CD14-positive monocyte (primary cell): ENCODE measurements around the gene SLC41A1. TPM values are rescaled to one million over a fixed set of nuclear protein-coding genes. Genes with fewer than 3 reads are reported as not detected.
A peak's percentile ranks its signal among the peaks of the same experiment; 100 is the strongest.

ENCODE experiments used
- DNase-seq, 3 donors: peaks; one replicate each; pipeline ENCODE4 v3.0.0-alpha.2; 2011 to 2022
- H2AFZ ChIP-seq: 2 replicates; pipeline ENCODE4 v1.6.0; 2012; ENCODE audit warnings: mild to moderate bottlenecking, low read depth, low read length, inconsistent platforms; ENCODE audit not compliant: insufficient read depth, poor library complexity, severe bottlenecking
- H3K27ac ChIP-seq, 2 donors: 1 replicate in 1 of 2; 2 replicates in 1 of 2; pipeline ENCODE4 v1.5.1; 2012 to 2013; ENCODE audit warnings: low read length in 2 of 2, control low read depth in 1 of 2, inconsistent platforms in 1 of 2, low read depth in 1 of 2, mild to moderate bottlenecking in 1 of 2
- H3K27me3 ChIP-seq, 2 donors: one replicate each; pipeline versions ENCODE4 v1.6.0 to v1.6.1; 2011 to 2013; ENCODE audit warnings: low read length in 2 of 2; ENCODE audit not compliant: control insufficient read depth in 2 of 2, insufficient read depth in 2 of 2
- H3K36me3 ChIP-seq, 2 donors: replicated peaks in 1 of 2; 1 replicate in 1 of 2; 2 replicates in 1 of 2; pipeline versions ENCODE4 v1.5.1 to v1.6.1; 2012 to 2013; ENCODE audit warnings: low read length in 2 of 2, control low read depth in 1 of 2, inconsistent platforms in 1 of 2, mild to moderate bottlenecking in 1 of 2; ENCODE audit not compliant: insufficient read depth in 2 of 2, control insufficient read depth in 1 of 2
- H3K4me1 ChIP-seq, 2 donors: 1 replicate in 1 of 2; 2 replicates in 1 of 2; pipeline versions ENCODE4 v1.5.1 to v1.6.1; 2012 to 2013; ENCODE audit warnings: low read length in 2 of 2, control low read depth in 1 of 2, inconsistent platforms in 1 of 2, mild to moderate bottlenecking in 1 of 2, moderate library complexity in 1 of 2; ENCODE audit not compliant: insufficient read depth in 2 of 2, control insufficient read depth in 1 of 2
- H3K4me2 ChIP-seq: replicated peaks from 2 replicates; pipeline ENCODE3; 2012; ENCODE audit warnings: low read length, moderate library complexity, mild to moderate bottlenecking; ENCODE audit not compliant: poor library complexity, severe bottlenecking; ENCODE audit errors: extremely low read depth
- H3K4me3 ChIP-seq, 3 experiments: fragments of 200-600 bp in 1 of 3; sonication (generic) in 1 of 3; replicated peaks in 1 of 3; 1 replicate in 2 of 3; 2 replicates in 1 of 3; pipeline ENCODE4 v1.5.1; 2011 to 2013; ENCODE audit warnings: low read length in 3 of 3, mild to moderate bottlenecking in 3 of 3, control low read depth in 2 of 3, low read depth in 2 of 3, inconsistent platforms in 1 of 3, moderate library complexity in 1 of 3
- H3K79me2 ChIP-seq: 2 replicates; pipeline ENCODE4 v1.6.0; 2012; ENCODE audit warnings: mild to moderate bottlenecking, control low read depth, inconsistent platforms, low read length, moderate library complexity; ENCODE audit not compliant: insufficient read depth
- H3K9ac ChIP-seq: 2 replicates; pipeline ENCODE4 v1.6.0; 2017; ENCODE audit warnings: low read length, mild to moderate bottlenecking; ENCODE audit not compliant: insufficient read depth, poor library complexity, severe bottlenecking
- H3K9me3 ChIP-seq, 2 donors: replicated peaks in 1 of 2; 1 replicate in 1 of 2; 2 replicates in 1 of 2; pipeline versions ENCODE4 v1.5.1 to v1.6.1; 2012 to 2013; ENCODE audit warnings: low read length in 2 of 2, control low read depth in 1 of 2; ENCODE audit not compliant: control insufficient read depth in 1 of 2, insufficient read depth in 1 of 2
- H4K20me1 ChIP-seq: 2 replicates; pipeline ENCODE4 v1.6.0; 2012; ENCODE audit warnings: mild to moderate bottlenecking, low read length, control low read depth, moderate library complexity; ENCODE audit not compliant: insufficient read depth
- H3K27ac Mint-ChIP-seq, 7 donors: one replicate each; pipeline ENCODE4 v1.8.0; 2020; ENCODE audit warnings: mild to moderate bottlenecking in 7 of 7, mixed read lengths in 7 of 7, moderate library complexity in 6 of 7, inconsistent platforms in 2 of 7
- H3K27me3 Mint-ChIP-seq, 3 donors: one replicate each; pipeline ENCODE4 v1.8.0; 2021 to 2022; ENCODE audit warnings: low read depth in 3 of 3, mild to moderate bottlenecking in 3 of 3, mixed read lengths in 3 of 3, moderate library complexity in 3 of 3, inconsistent platforms in 1 of 3
- H3K36me3 Mint-ChIP-seq, 2 donors: one replicate each; pipeline ENCODE4 v1.8.0; 2020; ENCODE audit warnings: mixed read lengths in 2 of 2, inconsistent platforms in 1 of 2, mild to moderate bottlenecking in 1 of 2
- H3K4me1 Mint-ChIP-seq: one replicate; pipeline ENCODE4 v1.8.0; 2020; ENCODE audit warnings: mild to moderate bottlenecking, mixed read lengths
- H3K4me3 Mint-ChIP-seq, 2 donors: one replicate each; pipeline ENCODE4 v1.8.0; 2020; ENCODE audit warnings: mild to moderate bottlenecking in 2 of 2, mixed read lengths in 2 of 2, moderate library complexity in 1 of 2
- H3K9me3 Mint-ChIP-seq, 7 donors: one replicate each; pipeline ENCODE4 v1.8.0; 2020 to 2022; ENCODE audit warnings: mixed read lengths in 7 of 7, mild to moderate bottlenecking in 6 of 7, moderate library complexity in 6 of 7, inconsistent platforms in 2 of 7
- WGBS: methylation state at CpG from one replicate; pipeline ENCODE4 v1.1.5; 2013; ENCODE audit warnings: missing lambda C conversion rate; ENCODE audit not compliant: insufficient coverage; 5-methylcytosine and 5-hydroxymethylcytosine counted together
- intact Hi-C, 2 donors: fragments of 100-400 bp; cut with micrococcal nuclease; formaldehyde crosslinking; loops; one replicate each; pipeline versions ENCODE4 v1.15.0 to v1.15.1; 2023
- polyA plus RNA-seq, 3 donors: library from polyadenylated mRNA; depleted of rRNA in 1 of 3; unstranded in 2 of 3; stranded (reverse) in 1 of 3; fragments of 300-500 nt in 2 of 3; fragments of >200 nt in 1 of 3; fragmentation: Illumina TruSeq in 2 of 3; gene quantifications; 1 replicate in 2 of 3; 2 replicates in 1 of 3; pipeline ENCODE4 v1.2.3, GENCODE V29; 2012 to 2021
- TF ChIP-seq, protein P1 (sequence below): fragments of 200-600 bp; IDR thresholded peaks from one replicate; pipeline ENCODE4 v1.8.0; 2022; ENCODE audit warnings: antibody characterized with exemption, mild to moderate bottlenecking

The SLC41A1 gene
- polyA plus RNA-seq, 3 donors, result 0.54 to 2.3 (median 1.1) TPM

DNA sequence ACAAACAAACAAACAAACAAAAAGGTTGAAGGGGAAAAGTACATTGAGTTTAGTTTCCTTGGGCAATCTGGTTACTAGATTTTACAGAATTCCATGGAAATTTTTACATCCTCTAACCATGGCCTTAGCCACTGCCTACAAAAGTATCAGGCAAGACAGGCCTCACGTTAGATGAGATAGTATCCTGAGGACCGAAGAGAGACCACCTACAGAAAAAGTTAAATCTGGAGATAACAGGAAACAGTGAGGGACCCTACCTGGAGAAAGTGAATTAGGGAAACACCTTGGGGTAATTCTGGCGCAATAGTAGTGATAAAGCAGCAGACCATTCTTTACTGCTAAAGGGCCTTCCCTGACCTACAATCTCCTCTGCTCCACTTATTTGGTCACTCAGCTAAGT, 46.4 kb downstream of the SLC41A1 start:
- no peaks in the 10 kb centered on the region for H3K4me1 ChIP-seq
- no peak for DNase-seq
- no peak overlapping the region for H3K4me2 ChIP-seq
- no peak overlapping the region for H3K9ac ChIP-seq
- H3K36me3 ChIP-seq, result peaks cover 23 to 55% of the 10 kb centered on the region in 2 donors
- peak overlapping the region in 1 of 7 donors; percentile 8 for H3K27ac Mint-ChIP-seq
- H3K27me3 Mint-ChIP-seq, result peaks cover 0 to 2% (median 0%) of the 10 kb centered on the region in 3 donors
- intact Hi-C loops, result no loop called here
- no peaks in the 10 kb centered on the region for H3K9me3 ChIP-seq
- H3K4me1 Mint-ChIP-seq, result peaks cover under 1% of the 10 kb centered on the region
- H2AFZ ChIP-seq, result no peak overlapping the region
- TF ChIP-seq, protein P1, sequence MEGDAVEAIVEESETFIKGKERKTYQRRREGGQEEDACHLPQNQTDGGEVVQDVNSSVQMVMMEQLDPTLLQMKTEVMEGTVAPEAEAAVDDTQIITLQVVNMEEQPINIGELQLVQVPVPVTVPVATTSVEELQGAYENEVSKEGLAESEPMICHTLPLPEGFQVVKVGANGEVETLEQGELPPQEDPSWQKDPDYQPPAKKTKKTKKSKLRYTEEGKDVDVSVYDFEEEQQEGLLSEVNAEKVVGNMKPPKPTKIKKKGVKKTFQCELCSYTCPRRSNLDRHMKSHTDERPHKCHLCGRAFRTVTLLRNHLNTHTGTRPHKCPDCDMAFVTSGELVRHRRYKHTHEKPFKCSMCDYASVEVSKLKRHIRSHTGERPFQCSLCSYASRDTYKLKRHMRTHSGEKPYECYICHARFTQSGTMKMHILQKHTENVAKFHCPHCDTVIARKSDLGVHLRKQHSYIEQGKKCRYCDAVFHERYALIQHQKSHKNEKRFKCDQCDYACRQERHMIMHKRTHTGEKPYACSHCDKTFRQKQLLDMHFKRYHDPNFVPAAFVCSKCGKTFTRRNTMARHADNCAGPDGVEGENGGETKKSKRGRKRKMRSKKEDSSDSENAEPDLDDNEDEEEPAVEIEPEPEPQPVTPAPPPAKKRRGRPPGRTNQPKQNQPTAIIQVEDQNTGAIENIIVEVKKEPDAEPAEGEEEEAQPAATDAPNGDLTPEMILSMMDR, result no peak
- H3K79me2 ChIP-seq, result no peaks in the 10 kb centered on the region
- H4K20me1 ChIP-seq, result no peaks in the 10 kb centered on the region
- H3K4me3 Mint-ChIP-seq, result no peak overlapping the region
- H3K4me3 ChIP-seq, result no peak overlapping the region
- H3K36me3 Mint-ChIP-seq, result peaks cover 48 to 59% of the 10 kb centered on the region in 2 donors
- H3K27ac ChIP-seq, result no peak overlapping the region
- H3K9me3 Mint-ChIP-seq, result no peaks in the 10 kb centered on the region
- WGBS, result no CpG with 5 or more reads among the region's 3 CpGs
- H3K27me3 ChIP-seq, result no peaks in the 10 kb centered on the region

DNA sequence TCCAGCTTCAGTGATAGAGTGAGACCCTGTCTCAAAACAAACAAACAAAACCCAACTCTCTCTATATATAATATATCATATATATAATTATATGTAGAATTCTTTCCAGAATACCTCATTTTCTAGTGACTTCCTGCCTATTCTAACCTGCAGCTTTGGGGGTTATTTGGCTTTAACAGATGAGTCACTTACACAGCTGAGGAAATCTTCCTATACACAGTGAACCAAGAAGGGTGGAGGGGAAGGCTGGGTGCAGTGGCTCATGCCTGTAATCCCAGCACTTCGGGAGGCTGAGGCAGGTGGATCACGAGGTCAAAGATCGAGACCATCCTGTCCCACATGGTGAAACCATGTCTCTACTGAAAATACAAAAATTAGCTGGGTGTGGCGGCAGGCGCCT, 47.0 kb downstream of the SLC41A1 start:
- no peak overlapping the region for H3K27ac ChIP-seq
- no peaks in the 10 kb centered on the region for H3K27me3 ChIP-seq
- DNase-seq, result no peak
- H3K4me1 Mint-ChIP-seq, result no peaks in the 10 kb centered on the region
- H3K27me3 Mint-ChIP-seq, result no peaks in the 10 kb centered on the region
- peaks cover 23 to 50% of the 10 kb centered on the region in 2 donors for H3K36me3 ChIP-seq
- no peak overlapping the region for H3K4me3 ChIP-seq
- no peaks in the 10 kb centered on the region for H4K20me1 ChIP-seq
- H3K79me2 ChIP-seq, result no peaks in the 10 kb centered on the region
- no peaks in the 10 kb centered on the region for H3K4me1 ChIP-seq
- H3K4me3 Mint-ChIP-seq, result no peak overlapping the region
- TF ChIP-seq, protein P1, result no peak
- no peak overlapping the region for H3K4me2 ChIP-seq
- no peak overlapping the region for H2AFZ ChIP-seq
- intact Hi-C loops, result no loop called here
- peak overlapping the region in 1 of 7 donors; percentile 8 for H3K27ac Mint-ChIP-seq
- WGBS, result 100% methylated on average over 2 of the region's 5 CpGs
- no peaks in the 10 kb centered on the region for H3K9me3 Mint-ChIP-seq
- H3K9ac ChIP-seq, result no peak overlapping the region
- no peaks in the 10 kb centered on the region for H3K9me3 ChIP-seq
- H3K36me3 Mint-ChIP-seq, result peaks cover 44 to 59% of the 10 kb centered on the region in 2 donors
